Measurements from ENCODE around the gene ORM2.

ORM2 gene

GRCh38 chr9:114350636-114351401, 21.1 kb downstream of the ORM2 start:
- no peak overlapping the region for H3K9ac ChIP-seq (ENCODE audit: insufficient read length, low read depth)
- no peak for TF ChIP-seq YY1 (IDR thresholded peaks at IDR 0.05; ENCODE audit: insufficient read depth, insufficient read length)

DNA sequence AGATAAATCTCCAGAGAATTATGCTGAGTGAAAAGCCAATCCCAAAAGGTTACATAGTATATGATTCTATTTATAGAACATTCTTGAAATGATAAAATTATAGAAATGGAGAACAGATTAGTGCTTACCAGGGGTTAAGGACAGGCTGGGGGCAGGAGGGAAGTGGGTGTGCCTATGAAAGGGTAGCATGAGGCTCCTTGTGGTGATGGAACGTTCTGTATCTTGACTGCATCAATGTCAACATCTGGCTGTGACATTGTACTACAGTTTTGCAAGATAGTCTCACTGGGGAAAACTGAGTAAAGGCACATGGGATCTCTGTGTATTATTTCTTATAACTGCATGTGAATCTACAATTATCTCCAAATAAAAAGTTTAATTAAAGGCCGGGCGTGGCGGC, 22.3 kb downstream of the ORM2 start:
- H3K9me3 ChIP-seq (ENCODE audit: insufficient read depth, low read length), result no peaks in the 10 kb centered on the region
- peaks cover 13% of the 10 kb centered on the region for H3K4me1 ChIP-seq (ENCODE audit: insufficient read depth, insufficient read length)
- no peak for DNase-seq (ENCODE audit: low read depth, low spot score)
- H3K9ac ChIP-seq (ENCODE audit: insufficient read length, low read depth), result no peak overlapping the region
- H3K27me3 ChIP-seq (ENCODE audit: insufficient read depth, insufficient read length), result no peaks in the 10 kb centered on the region
- no peak overlapping the region for H3K4me3 ChIP-seq (ENCODE audit: insufficient read length, low read depth)
- TF ChIP-seq YY1 (IDR thresholded peaks at IDR 0.05; ENCODE audit: insufficient read depth, insufficient read length) (no peak), SUZ12 (IDR thresholded peaks at IDR 0.05; ENCODE audit: extremely low read depth, insufficient read depth, insufficient read length) (no peak), ZNF274 (IDR thresholded peaks at IDR 0.05; ENCODE audit: low read depth, low read length) (no peak)
- H3K36me3 ChIP-seq (ENCODE audit: insufficient read depth, insufficient read length, low read length), result peaks cover 68% of the 10 kb centered on the region

More at GRCh38 chr9:114350636-114351401, 21.1 kb downstream of the ORM2 start:
- Histone ChIP-seq H3K4me1 (ENCODE audit: insufficient read depth, insufficient read length) (peaks cover 13% of the 10 kb centered on the region), H3K9me3 (ENCODE audit: insufficient read depth, low read length) (no peaks in the 10 kb centered on the region), H3K36me3 (ENCODE audit: insufficient read depth, insufficient read length, low read length) (peaks cover 68% of the 10 kb centered on the region), H3K27me3 (ENCODE audit: insufficient read depth, insufficient read length) (no peaks in the 10 kb centered on the region), H3K4me3 (ENCODE audit: insufficient read length, low read depth) (no peak overlapping the region)
- DNase-seq (ENCODE audit: low read depth, low spot score), result no peak

DNA sequence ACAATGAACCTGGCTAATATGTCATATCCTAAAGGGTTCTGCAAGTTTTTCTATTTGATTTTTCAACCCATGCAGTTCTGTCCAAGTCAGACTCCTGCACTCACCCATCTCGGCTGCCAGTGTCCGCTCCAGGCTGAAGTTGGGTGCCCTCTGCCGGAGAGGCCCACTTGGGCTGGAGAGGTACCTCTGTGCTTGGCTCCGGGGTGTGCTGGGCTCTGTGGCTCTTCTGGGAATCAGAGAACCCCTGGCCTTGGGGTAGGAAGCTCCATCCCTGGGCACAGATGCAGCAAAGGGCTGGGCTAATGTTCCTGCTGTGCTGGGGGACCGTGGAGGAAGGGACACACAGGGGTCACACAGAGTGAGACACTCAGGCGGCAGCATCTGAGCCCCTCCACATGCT, 26.2 kb downstream of the ORM2 start:
- H3K27me3 ChIP-seq (ENCODE audit: insufficient read depth, insufficient read length), result no peaks in the 10 kb centered on the region
- H3K36me3 ChIP-seq (ENCODE audit: insufficient read depth, insufficient read length, low read length), result peaks cover 72% of the 10 kb centered on the region
- H3K4me1 ChIP-seq (ENCODE audit: insufficient read depth, insufficient read length), result no peaks in the 10 kb centered on the region
- TF ChIP-seq SUZ12 (IDR thresholded peaks at IDR 0.05; ENCODE audit: extremely low read depth, insufficient read depth, insufficient read length), result no peak
- H3K4me3 ChIP-seq (ENCODE audit: insufficient read length, low read depth), result no peak overlapping the region
- H3K9me3 ChIP-seq (ENCODE audit: insufficient read depth, low read length), result no peaks in the 10 kb centered on the region
- no peak for DNase-seq (ENCODE audit: low read depth, low spot score)
- H3K9ac ChIP-seq (ENCODE audit: insufficient read length, low read depth), result no peak overlapping the region

- Histone ChIP-seq H3K4me1 (ENCODE audit: insufficient read depth, insufficient read length) (no peaks in the 10 kb centered on the region), H3K9ac (ENCODE audit: insufficient read length, low read depth) (no peak overlapping the region), H3K27me3 (ENCODE audit: insufficient read depth, insufficient read length) (no peaks in the 10 kb centered on the region), H3K9me3 (ENCODE audit: insufficient read depth, low read length) (no peaks in the 10 kb centered on the region), H3K36me3 (ENCODE audit: insufficient read depth, insufficient read length, low read length) (peaks cover 75% of the 10 kb centered on the region), H3K4me3 (ENCODE audit: insufficient read length, low read depth) (no peak overlapping the region)
- TF ChIP-seq ZNF274 (IDR thresholded peaks at IDR 0.05; ENCODE audit: low read depth, low read length), result no peak
- TF ChIP-seq YY1 (IDR thresholded peaks at IDR 0.05; ENCODE audit: insufficient read depth, insufficient read length), result no peak
- TF ChIP-seq SUZ12 (IDR thresholded peaks at IDR 0.05; ENCODE audit: extremely low read depth, insufficient read depth, insufficient read length), result no peak
- no peak for DNase-seq (ENCODE audit: low read depth, low spot score)
These were observed 27.1 kb downstream of the ORM2 start for GRCh38 chr9:114356792-114357191.

- H3K36me3 ChIP-seq (ENCODE audit: insufficient read depth, insufficient read length, low read length), result peaks cover 76% of the 10 kb centered on the region
- no peaks in the 10 kb centered on the region for H3K27me3 ChIP-seq (ENCODE audit: insufficient read depth, insufficient read length)
- TF ChIP-seq YY1 (IDR thresholded peaks at IDR 0.05; ENCODE audit: insufficient read depth, insufficient read length) (no peak), SUZ12 (IDR thresholded peaks at IDR 0.05; ENCODE audit: extremely low read depth, insufficient read depth, insufficient read length) (no peak), ZNF274 (IDR thresholded peaks at IDR 0.05; ENCODE audit: low read depth, low read length) (no peak)
- H3K4me1 ChIP-seq (ENCODE audit: insufficient read depth, insufficient read length), result no peaks in the 10 kb centered on the region
- H3K9me3 ChIP-seq (ENCODE audit: insufficient read depth, low read length), result no peaks in the 10 kb centered on the region
- H3K4me3 ChIP-seq (ENCODE audit: insufficient read length, low read depth), result no peak overlapping the region
- DNase-seq (ENCODE audit: low read depth, low spot score), result no peak
- no peak overlapping the region for H3K9ac ChIP-seq (ENCODE audit: insufficient read length, low read depth)
These were observed 27.7 kb downstream of the ORM2 start for GRCh38 chr9:114357360-114357759.

- H3K9ac ChIP-seq (ENCODE audit: insufficient read length, low read depth), result no peak overlapping the region
- H3K4me1 ChIP-seq (ENCODE audit: insufficient read depth, insufficient read length), result no peaks in the 10 kb centered on the region
- peaks cover 80% of the 10 kb centered on the region for H3K36me3 ChIP-seq (ENCODE audit: insufficient read depth, insufficient read length, low read length)
- no peak for TF ChIP-seq ZNF274 (IDR thresholded peaks at IDR 0.05; ENCODE audit: low read depth, low read length)
- DNase-seq (ENCODE audit: low read depth, low spot score), result no peak
- H3K27me3 ChIP-seq (ENCODE audit: insufficient read depth, insufficient read length), result no peaks in the 10 kb centered on the region
- no peaks in the 10 kb centered on the region for H3K9me3 ChIP-seq (ENCODE audit: insufficient read depth, low read length)
- no peak overlapping the region for H3K4me3 ChIP-seq (ENCODE audit: insufficient read length, low read depth)
These were observed 28.3 kb downstream of the ORM2 start for GRCh38 chr9:114357911-114358328.

- TF ChIP-seq ZNF274 (IDR thresholded peaks at IDR 0.05; ENCODE audit: low read depth, low read length), result no peak
- no peak for TF ChIP-seq SUZ12 (IDR thresholded peaks at IDR 0.05; ENCODE audit: extremely low read depth, insufficient read depth, insufficient read length)
- TF ChIP-seq YY1 (IDR thresholded peaks at IDR 0.05; ENCODE audit: insufficient read depth, insufficient read length), result no peak
- no peak for DNase-seq (ENCODE audit: low read depth, low spot score)
- no peaks in the 10 kb centered on the region for H3K27me3 ChIP-seq (ENCODE audit: insufficient read depth, insufficient read length)
These were observed 30.1 kb downstream of the ORM2 start for GRCh38 chr9:114359801-114360200.

More at GRCh38 chr9:114359801-114360200, 30.1 kb downstream of the ORM2 start:
- H3K4me1 ChIP-seq (ENCODE audit: insufficient read depth, insufficient read length), result no peaks in the 10 kb centered on the region
- no peak overlapping the region for H3K9ac ChIP-seq (ENCODE audit: insufficient read length, low read depth)
- H3K9me3 ChIP-seq (ENCODE audit: insufficient read depth, low read length), result no peaks in the 10 kb centered on the region
- peaks cover 89% of the 10 kb centered on the region for H3K36me3 ChIP-seq (ENCODE audit: insufficient read depth, insufficient read length, low read length)
- H3K4me3 ChIP-seq (ENCODE audit: insufficient read length, low read depth), result no peak overlapping the region
